ENCODE measurements around the gene NCKAP1.
"Not testable (repeated sequence)": the region's sequence is repeated elsewhere in the genome, so short reads cannot be mapped to it uniquely, and the experiment has no call there.

The NCKAP1 gene

DNA sequence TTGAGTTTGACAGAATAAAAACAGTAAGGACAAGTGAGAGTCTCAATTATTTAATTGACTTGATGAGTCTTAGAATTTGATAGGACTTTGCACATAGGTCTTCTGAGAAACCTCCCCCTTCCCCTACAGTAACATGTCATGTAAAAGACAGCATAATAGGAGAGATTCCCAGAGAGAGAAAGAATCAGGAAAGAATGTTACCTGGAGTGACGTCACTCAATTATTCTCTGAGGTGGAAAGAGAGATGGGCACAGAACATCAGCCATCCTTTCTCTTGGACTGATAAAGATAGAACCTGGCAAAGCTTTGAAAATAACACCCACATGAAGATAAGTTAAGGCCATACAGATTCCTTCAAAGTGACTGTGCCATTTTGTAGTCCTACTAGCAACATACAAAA, 152.5 kb downstream of the NCKAP1 start:
- H3K27me3 ChIP-seq (ENCODE audit: insufficient read depth, poor library complexity, severe bottlenecking) = no peaks in the 10 kb centered on the region
- DNase-seq (ENCODE audit: low read depth in 1 of 2, low spot score in 1 of 2) = no peak
- no peak overlapping the region for H3K4me3 ChIP-seq (replicated peaks; ENCODE audit: insufficient read depth, low read length)
- TF ChIP-seq GABPA (IDR thresholded peaks at IDR 0.05; ENCODE audit: low read depth) (no peak), POLR2AphosphoS5 (IDR thresholded peaks at IDR 0.05; ENCODE audit: low read depth) (no peak), SPI1 (IDR thresholded peaks at IDR 0.05; ENCODE audit: borderline replicate concordance, low read depth) (no peak)
- TF ChIP-seq, protein P1, sequence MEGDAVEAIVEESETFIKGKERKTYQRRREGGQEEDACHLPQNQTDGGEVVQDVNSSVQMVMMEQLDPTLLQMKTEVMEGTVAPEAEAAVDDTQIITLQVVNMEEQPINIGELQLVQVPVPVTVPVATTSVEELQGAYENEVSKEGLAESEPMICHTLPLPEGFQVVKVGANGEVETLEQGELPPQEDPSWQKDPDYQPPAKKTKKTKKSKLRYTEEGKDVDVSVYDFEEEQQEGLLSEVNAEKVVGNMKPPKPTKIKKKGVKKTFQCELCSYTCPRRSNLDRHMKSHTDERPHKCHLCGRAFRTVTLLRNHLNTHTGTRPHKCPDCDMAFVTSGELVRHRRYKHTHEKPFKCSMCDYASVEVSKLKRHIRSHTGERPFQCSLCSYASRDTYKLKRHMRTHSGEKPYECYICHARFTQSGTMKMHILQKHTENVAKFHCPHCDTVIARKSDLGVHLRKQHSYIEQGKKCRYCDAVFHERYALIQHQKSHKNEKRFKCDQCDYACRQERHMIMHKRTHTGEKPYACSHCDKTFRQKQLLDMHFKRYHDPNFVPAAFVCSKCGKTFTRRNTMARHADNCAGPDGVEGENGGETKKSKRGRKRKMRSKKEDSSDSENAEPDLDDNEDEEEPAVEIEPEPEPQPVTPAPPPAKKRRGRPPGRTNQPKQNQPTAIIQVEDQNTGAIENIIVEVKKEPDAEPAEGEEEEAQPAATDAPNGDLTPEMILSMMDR (IDR thresholded peaks at IDR 0.05; ENCODE audit: insufficient read depth, low read length) = no peak
- TF ChIP-seq, protein P2, sequence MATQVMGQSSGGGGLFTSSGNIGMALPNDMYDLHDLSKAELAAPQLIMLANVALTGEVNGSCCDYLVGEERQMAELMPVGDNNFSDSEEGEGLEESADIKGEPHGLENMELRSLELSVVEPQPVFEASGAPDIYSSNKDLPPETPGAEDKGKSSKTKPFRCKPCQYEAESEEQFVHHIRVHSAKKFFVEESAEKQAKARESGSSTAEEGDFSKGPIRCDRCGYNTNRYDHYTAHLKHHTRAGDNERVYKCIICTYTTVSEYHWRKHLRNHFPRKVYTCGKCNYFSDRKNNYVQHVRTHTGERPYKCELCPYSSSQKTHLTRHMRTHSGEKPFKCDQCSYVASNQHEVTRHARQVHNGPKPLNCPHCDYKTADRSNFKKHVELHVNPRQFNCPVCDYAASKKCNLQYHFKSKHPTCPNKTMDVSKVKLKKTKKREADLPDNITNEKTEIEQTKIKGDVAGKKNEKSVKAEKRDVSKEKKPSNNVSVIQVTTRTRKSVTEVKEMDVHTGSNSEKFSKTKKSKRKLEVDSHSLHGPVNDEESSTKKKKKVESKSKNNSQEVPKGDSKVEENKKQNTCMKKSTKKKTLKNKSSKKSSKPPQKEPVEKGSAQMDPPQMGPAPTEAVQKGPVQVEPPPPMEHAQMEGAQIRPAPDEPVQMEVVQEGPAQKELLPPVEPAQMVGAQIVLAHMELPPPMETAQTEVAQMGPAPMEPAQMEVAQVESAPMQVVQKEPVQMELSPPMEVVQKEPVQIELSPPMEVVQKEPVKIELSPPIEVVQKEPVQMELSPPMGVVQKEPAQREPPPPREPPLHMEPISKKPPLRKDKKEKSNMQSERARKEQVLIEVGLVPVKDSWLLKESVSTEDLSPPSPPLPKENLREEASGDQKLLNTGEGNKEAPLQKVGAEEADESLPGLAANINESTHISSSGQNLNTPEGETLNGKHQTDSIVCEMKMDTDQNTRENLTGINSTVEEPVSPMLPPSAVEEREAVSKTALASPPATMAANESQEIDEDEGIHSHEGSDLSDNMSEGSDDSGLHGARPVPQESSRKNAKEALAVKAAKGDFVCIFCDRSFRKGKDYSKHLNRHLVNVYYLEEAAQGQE (IDR thresholded peaks at IDR 0.05; ENCODE audit: insufficient replicate concordance, low read depth) = no peak
- no peak overlapping the region for H3K27ac ChIP-seq (replicated peaks)

DNA sequence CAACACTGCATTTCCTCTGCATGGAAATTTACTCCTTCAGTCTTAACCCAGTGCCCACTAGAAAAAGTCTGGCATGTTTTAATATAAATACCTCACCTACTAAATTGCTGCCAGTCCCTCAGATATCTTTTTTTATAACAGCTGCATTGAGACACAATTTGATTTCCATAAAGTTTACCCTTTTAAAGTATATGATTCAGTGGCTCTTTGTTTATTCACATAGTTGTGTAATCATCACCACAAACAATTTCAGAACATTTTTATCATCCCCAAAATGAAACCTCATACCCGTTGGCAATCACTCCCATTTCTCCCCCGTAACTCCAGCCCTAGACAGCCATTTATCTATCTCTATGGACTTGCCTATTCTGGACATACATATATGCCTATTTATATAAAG, 154.8 kb downstream of the NCKAP1 start:
- Histone ChIP-seq H3K4me3 (replicated peaks; ENCODE audit: insufficient read depth, low read length) (no peak overlapping the region), H3K27ac (replicated peaks) (no peak overlapping the region), H3K27me3 (ENCODE audit: insufficient read depth, poor library complexity, severe bottlenecking) (no peaks in the 10 kb centered on the region)
- TF ChIP-seq, protein P1 (IDR thresholded peaks at IDR 0.05; ENCODE audit: insufficient read depth, low read length) = no peak
- TF ChIP-seq GABPA (IDR thresholded peaks at IDR 0.05; ENCODE audit: low read depth) (no peak), SPI1 (IDR thresholded peaks at IDR 0.05; ENCODE audit: borderline replicate concordance, low read depth) (no peak), POLR2AphosphoS5 (IDR thresholded peaks at IDR 0.05; ENCODE audit: low read depth) (no peak)
- TF ChIP-seq, protein P2 (IDR thresholded peaks at IDR 0.05; ENCODE audit: insufficient replicate concordance, low read depth) = no peak
- DNase-seq (ENCODE audit: low read depth in 1 of 2, low spot score in 1 of 2) = no peak

DNA sequence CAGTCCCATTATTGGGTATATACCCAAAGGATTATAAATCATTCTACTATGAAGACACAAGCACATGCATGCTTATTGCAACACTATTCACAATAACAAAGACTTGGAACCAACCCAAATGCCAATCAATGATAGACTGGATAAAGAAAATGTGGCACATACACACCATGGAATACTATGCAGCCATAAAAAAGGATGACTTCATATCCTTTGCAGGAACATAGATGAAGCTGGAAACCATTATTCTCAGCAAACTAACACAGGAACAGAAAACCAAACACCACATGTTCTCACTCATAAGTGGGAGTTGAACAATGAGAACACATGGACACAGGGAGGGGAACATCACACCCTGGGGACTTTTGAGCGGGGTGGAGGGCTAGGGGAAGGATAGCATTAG, 158.2 kb downstream of the NCKAP1 start:
- H3K27me3 ChIP-seq (ENCODE audit: insufficient read depth, poor library complexity, severe bottlenecking); H3K4me3 ChIP-seq (replicated peaks; ENCODE audit: insufficient read depth, low read length); H3K27ac ChIP-seq (replicated peaks); DNase-seq (ENCODE audit: low read depth in 1 of 2, low spot score in 1 of 2): not testable (repeated sequence)

DNA sequence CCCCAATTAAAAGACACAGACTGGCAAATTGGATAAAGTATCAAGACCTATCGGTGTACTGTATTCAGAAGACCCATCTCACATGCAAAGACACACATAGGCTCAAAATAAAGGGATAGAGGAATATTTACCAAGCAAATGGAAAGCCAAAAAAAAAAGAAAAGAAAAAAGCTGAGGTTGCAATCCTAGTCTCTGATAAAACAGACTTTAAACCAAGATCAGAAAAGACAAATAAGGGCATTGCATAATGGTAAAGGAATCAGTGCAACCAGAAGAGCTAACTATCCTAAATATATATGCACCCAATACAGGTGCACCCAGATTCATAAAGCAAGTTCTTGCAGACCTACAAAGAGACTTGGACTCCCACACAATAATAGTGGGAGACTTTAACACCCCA, 161.6 kb downstream of the NCKAP1 start:
- DNase-seq (ENCODE audit: low read depth in 1 of 2, low spot score in 1 of 2); H3K27ac ChIP-seq (replicated peaks); H3K4me3 ChIP-seq (replicated peaks; ENCODE audit: insufficient read depth, low read length); H3K27me3 ChIP-seq (ENCODE audit: insufficient read depth, poor library complexity, severe bottlenecking): not testable (repeated sequence)

DNA sequence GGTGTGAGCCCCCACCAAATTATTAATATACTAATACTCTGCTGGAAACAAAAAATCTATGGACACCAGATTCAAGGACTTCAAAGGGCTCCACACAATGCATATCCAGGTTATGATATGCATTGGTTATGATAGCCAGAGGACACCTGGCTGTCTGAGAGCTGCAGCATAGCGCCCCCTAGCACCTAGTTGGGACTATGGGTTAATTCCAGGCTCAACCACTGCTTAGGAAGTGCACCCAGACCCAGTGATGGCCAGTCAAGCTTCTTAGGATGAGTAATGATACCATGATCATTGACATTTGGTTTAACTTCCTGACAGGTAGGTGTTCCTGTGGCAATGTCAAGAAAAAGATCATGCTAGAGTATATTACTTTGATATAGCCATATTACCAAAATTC, 168.0 kb downstream of the NCKAP1 start:
- peaks cover 21% of the 10 kb centered on the region for H3K27me3 ChIP-seq (ENCODE audit: insufficient read depth, poor library complexity, severe bottlenecking)
- no peak for DNase-seq (ENCODE audit: low read depth in 1 of 2, low spot score in 1 of 2)
- TF ChIP-seq SPI1 (IDR thresholded peaks at IDR 0.05; ENCODE audit: borderline replicate concordance, low read depth) (no peak), GABPA (IDR thresholded peaks at IDR 0.05; ENCODE audit: low read depth) (no peak), POLR2AphosphoS5 (IDR thresholded peaks at IDR 0.05; ENCODE audit: low read depth) (no peak)
- TF ChIP-seq, protein P2 (IDR thresholded peaks at IDR 0.05; ENCODE audit: insufficient replicate concordance, low read depth) = no peak
- TF ChIP-seq, protein P1 (IDR thresholded peaks at IDR 0.05; ENCODE audit: insufficient read depth, low read length) = no peak

More for the DNA sequence above, 168.0 kb downstream of the NCKAP1 start:
- H3K27ac ChIP-seq (replicated peaks) = no peak overlapping the region
- no peak overlapping the region for H3K4me3 ChIP-seq (replicated peaks; ENCODE audit: insufficient read depth, low read length)
